Endothelial cell (in vitro differentiated cells): ENCODE data around the gene NDUFV2. TPM values are rescaled to one million over a fixed set of nuclear protein-coding genes. Genes with fewer than 3 reads are reported as not detected.

ENCODE experiments used
- DNase-seq: peaks from one replicate; pipeline ENCODE4 v3.0.0; 2021; ENCODE audit warnings: low spot score
- H3K27ac Mint-ChIP-seq: one replicate; pipeline ENCODE4 v1.8.0; 2021; ENCODE audit warnings: mixed read lengths, inconsistent platforms; ENCODE audit not compliant: unreplicated experiment
- H3K27me3 Mint-ChIP-seq: one replicate; pipeline ENCODE4 v1.8.0; 2021; ENCODE audit warnings: mild to moderate bottlenecking, moderate library complexity, mixed read lengths, inconsistent platforms; ENCODE audit not compliant: unreplicated experiment
- H3K36me3 Mint-ChIP-seq: one replicate; pipeline ENCODE4 v1.8.0; 2021; ENCODE audit warnings: mild to moderate bottlenecking, low read depth, mixed read lengths, inconsistent platforms; ENCODE audit not compliant: unreplicated experiment
- H3K4me1 Mint-ChIP-seq: one replicate; pipeline ENCODE4 v1.8.0; 2021; ENCODE audit warnings: mild to moderate bottlenecking, mixed read lengths, inconsistent platforms; ENCODE audit not compliant: unreplicated experiment
- H3K4me3 Mint-ChIP-seq: one replicate; pipeline ENCODE4 v1.8.0; 2021; ENCODE audit warnings: mild to moderate bottlenecking, mixed read lengths, inconsistent platforms; ENCODE audit not compliant: unreplicated experiment
- H3K9me3 Mint-ChIP-seq: one replicate; pipeline ENCODE4 v1.8.0; 2021; ENCODE audit warnings: mixed read lengths, inconsistent platforms; ENCODE audit not compliant: unreplicated experiment
- total RNA-seq: library from RNA; stranded (reverse); fragmentation: NEBNext Ultra II Directional; extraction: Animal tissue kit (Norgen Biotek cat#: 25700); gene quantifications from one replicate; pipeline ENCODE4 v1.2.1, GENCODE V29; 2021; ENCODE audit not compliant: unreplicated experiment
- TF ChIP-seq, protein P1 (sequence below): fragments of 200-600 bp; sonication (generic); IDR thresholded peaks from one replicate; pipeline ENCODE4 v1.5.0; 2021; ENCODE audit warnings: antibody characterized with exemption; ENCODE audit not compliant: unreplicated experiment

The NDUFV2 gene
- total RNA-seq, 1 donor from 2014 or later: 102 TPM

- no peak overlapping the region for H3K27ac Mint-ChIP-seq
- no peaks in the 10 kb centered on the region for H3K9me3 Mint-ChIP-seq
- TF ChIP-seq, protein P1, sequence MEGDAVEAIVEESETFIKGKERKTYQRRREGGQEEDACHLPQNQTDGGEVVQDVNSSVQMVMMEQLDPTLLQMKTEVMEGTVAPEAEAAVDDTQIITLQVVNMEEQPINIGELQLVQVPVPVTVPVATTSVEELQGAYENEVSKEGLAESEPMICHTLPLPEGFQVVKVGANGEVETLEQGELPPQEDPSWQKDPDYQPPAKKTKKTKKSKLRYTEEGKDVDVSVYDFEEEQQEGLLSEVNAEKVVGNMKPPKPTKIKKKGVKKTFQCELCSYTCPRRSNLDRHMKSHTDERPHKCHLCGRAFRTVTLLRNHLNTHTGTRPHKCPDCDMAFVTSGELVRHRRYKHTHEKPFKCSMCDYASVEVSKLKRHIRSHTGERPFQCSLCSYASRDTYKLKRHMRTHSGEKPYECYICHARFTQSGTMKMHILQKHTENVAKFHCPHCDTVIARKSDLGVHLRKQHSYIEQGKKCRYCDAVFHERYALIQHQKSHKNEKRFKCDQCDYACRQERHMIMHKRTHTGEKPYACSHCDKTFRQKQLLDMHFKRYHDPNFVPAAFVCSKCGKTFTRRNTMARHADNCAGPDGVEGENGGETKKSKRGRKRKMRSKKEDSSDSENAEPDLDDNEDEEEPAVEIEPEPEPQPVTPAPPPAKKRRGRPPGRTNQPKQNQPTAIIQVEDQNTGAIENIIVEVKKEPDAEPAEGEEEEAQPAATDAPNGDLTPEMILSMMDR: no peak
- H3K36me3 Mint-ChIP-seq: peaks cover 6% of the 10 kb centered on the region
- H3K27me3 Mint-ChIP-seq: no peaks in the 10 kb centered on the region
- no peak overlapping the region for H3K4me3 Mint-ChIP-seq
- H3K4me1 Mint-ChIP-seq: peaks cover 10% of the 10 kb centered on the region
- DNase-seq: no peak
These were observed 13.5 kb downstream of the NDUFV2 start for GRCh38 chr18:9115984-9116383.

- peak overlapping the region; percentile 70 for H3K27ac Mint-ChIP-seq
- no peak overlapping the region for H3K4me3 Mint-ChIP-seq
- H3K36me3 Mint-ChIP-seq: peaks cover 2% of the 10 kb centered on the region
- TF ChIP-seq, protein P1: no peak
- H3K4me1 Mint-ChIP-seq: peaks cover 10% of the 10 kb centered on the region
- no peak for DNase-seq
- no peaks in the 10 kb centered on the region for H3K27me3 Mint-ChIP-seq
- H3K9me3 Mint-ChIP-seq: no peaks in the 10 kb centered on the region
These were observed 15.7 kb downstream of the NDUFV2 start for GRCh38 chr18:9117980-9118841.

DNA sequence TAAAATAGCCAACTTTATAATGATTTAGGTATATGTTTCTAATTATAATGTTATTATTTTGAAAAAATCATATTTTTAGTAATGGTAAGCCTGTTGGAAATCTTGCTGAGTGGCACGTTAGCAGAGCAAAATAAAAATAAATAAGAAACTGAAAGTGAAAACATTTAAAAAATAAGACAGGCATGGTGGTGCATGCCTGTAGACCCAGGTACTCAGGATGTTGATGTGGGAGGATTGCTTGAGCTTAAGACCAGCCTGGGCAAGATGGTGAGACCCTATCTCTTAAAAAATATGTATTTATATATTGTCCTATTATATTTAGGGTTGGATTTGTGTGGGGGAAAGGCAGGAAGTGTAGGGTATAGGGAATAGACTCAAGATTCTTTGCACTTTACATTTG is 18.3 kb downstream of the NDUFV2 start:
- DNase-seq: no peak
- Mint-ChIP-seq H3K27me3 (no peaks in the 10 kb centered on the region), H3K4me1 (peaks cover 10% of the 10 kb centered on the region), H3K9me3 (no peaks in the 10 kb centered on the region), H3K4me3 (no peak overlapping the region), H3K27ac (no peak overlapping the region), H3K36me3 (no peaks in the 10 kb centered on the region)
- TF ChIP-seq, protein P1: no peak

GRCh38 chr18:9123520-9123919 is 21.0 kb downstream of the NDUFV2 start:
- Mint-ChIP-seq H3K4me1 (peaks cover 7% of the 10 kb centered on the region), H3K27me3 (no peaks in the 10 kb centered on the region), H3K4me3 (no peak overlapping the region), H3K27ac (no peak overlapping the region), H3K36me3 (no peaks in the 10 kb centered on the region), H3K9me3 (no peaks in the 10 kb centered on the region)
- TF ChIP-seq, protein P1: no peak
- DNase-seq: no peak

- H3K27me3 Mint-ChIP-seq: no peaks in the 10 kb centered on the region
- TF ChIP-seq, protein P1: no peak
- H3K4me1 Mint-ChIP-seq: no peaks in the 10 kb centered on the region
- H3K27ac Mint-ChIP-seq: no peak overlapping the region
- DNase-seq: no peak
- H3K36me3 Mint-ChIP-seq: peaks cover 6% of the 10 kb centered on the region
- H3K9me3 Mint-ChIP-seq: no peaks in the 10 kb centered on the region
- H3K4me3 Mint-ChIP-seq: no peak overlapping the region
These were observed 22.3 kb downstream of the NDUFV2 start for GRCh38 chr18:9124824-9125223.
